OCI-LY7 (cell line): ENCODE measurements around the gene CCDC169.

ENCODE experiments used
- CTCF ChIP-seq: fragments of 200-600 bp; sonication (generic); conservative IDR thresholded peaks from 2 replicates; pipeline ENCODE4 v1.5.1; 2014; ENCODE audit warnings: mild to moderate bottlenecking, antibody characterized with exemption, low read length, moderate library complexity, mixed read lengths
- EZH2phosphoT487 ChIP-seq: fragments of 200-600 bp; sonication (generic); IDR thresholded peaks from 2 replicates; pipeline ENCODE4 v1.6.1; 2018; ENCODE audit warnings: low read depth, borderline replicate concordance, mild to moderate bottlenecking, mixed run types, antibody characterized with exemption, low read length, moderate library complexity, mixed read lengths

- TF ChIP-seq CTCF: no peak
- TF ChIP-seq EZH2phosphoT487: no peak
Observed at GRCh38 chr13:36219883-36220282, 77.7 kb downstream of the CCDC169 start.
